ENCODE data around the gene SLC1A2. TPM values are rescaled to one million over a fixed set of nuclear protein-coding genes. Genes with fewer than 3 reads are reported as not detected.

SLC1A2 gene
- total RNA-seq, 1 donor from 2014 or later: 0.98 TPM

- intact Hi-C loops (cut with DNase I): no loop called here
- ATAC-seq (no peak), DNase-seq (ENCODE audit: low spot score) (no peak)
Observed at GRCh38 chr11:35242412-35243242, 176.7 kb downstream of the SLC1A2 start.

- intact Hi-C loops (cut with DNase I): no loop called here
- no peak for DNase-seq (ENCODE audit: low spot score)
- no peak for ATAC-seq
Observed at GRCh38 chr11:35241531-35241930, 177.8 kb downstream of the SLC1A2 start.

DNA sequence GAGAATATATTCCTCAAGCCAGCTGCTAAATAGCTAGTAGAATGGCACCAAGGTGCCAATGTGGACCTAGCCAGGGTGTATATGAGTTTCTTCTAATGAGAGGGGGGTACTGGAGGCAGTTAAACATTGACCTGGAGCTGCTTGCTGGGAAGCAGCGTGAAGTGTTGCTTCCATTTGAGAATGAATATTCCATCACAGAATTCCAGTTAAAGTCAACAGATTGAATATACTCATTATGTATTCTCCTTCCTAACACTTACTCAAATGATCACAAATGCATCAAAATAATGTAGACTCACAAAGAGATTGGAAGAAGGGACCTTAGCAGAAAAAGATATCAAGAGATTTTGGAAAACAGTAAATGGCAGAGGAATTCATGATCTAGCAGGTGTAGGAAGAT, 178.3 kb downstream of the SLC1A2 start:
- intact Hi-C loops (cut with DNase I): no loop called here
- DNase-seq (ENCODE audit: low spot score): no peak
- no peak for ATAC-seq

DNA sequence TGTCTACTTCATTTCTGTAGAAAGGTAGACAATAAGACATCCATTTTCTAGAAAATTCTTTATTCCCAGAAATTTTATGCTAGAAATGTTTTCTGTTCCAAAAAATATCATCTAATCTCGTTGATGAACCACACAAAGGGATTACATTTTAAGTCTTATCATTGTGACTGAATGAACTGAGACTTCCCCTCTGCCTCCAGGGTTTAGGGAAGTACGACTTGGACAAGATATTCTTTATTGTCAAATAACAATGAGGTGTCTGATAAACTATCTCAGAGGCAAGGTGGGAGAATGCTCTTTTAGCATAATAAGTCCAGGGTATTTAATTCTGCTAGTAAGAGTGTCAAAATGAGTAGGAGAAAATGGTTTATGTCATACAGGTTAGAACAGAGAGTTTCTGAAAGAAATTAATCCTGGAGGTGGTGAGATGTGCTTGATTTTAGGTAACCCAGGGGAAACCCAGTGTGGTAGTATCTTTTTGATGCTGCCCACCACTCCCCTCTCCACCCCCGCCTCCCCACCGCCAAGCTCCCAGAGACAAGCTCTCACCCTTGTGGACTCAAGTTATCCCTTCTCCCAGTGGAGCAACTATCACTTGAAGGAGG, 179.8 kb downstream of the SLC1A2 start:
- intact Hi-C loops (cut with DNase I): loop anchor here (10.0 kb wide), 1 partner anchor 235 kb away; no protein-coding TSS in a partner anchor
- ATAC-seq: no peak
- DNase-seq (ENCODE audit: low spot score): no peak

GRCh38 chr11:35238882-35239281, 180.5 kb downstream of the SLC1A2 start:
- intact Hi-C loops (cut with DNase I): loop anchor here (10.0 kb wide), 1 partner anchor 234 kb away; no protein-coding TSS in a partner anchor
- ATAC-seq (no peak), DNase-seq (ENCODE audit: low spot score) (no peak)

GRCh38 chr11:35237860-35238715, 181.3 kb downstream of the SLC1A2 start:
- ATAC-seq (peak; percentile 56), DNase-seq (ENCODE audit: low spot score) (peak; percentile 63)
- intact Hi-C loops (cut with DNase I): loop anchor here (10.0 kb wide), 1 partner anchor 233 kb away; no protein-coding TSS in a partner anchor

- ATAC-seq (no peak), DNase-seq (ENCODE audit: low spot score) (no peak)
- intact Hi-C loops (cut with DNase I): loop anchor here (10.0 kb wide), 1 partner anchor 233 kb away; no protein-coding TSS in a partner anchor
Observed at GRCh38 chr11:35237351-35237750, 182.0 kb downstream of the SLC1A2 start.

DNA sequence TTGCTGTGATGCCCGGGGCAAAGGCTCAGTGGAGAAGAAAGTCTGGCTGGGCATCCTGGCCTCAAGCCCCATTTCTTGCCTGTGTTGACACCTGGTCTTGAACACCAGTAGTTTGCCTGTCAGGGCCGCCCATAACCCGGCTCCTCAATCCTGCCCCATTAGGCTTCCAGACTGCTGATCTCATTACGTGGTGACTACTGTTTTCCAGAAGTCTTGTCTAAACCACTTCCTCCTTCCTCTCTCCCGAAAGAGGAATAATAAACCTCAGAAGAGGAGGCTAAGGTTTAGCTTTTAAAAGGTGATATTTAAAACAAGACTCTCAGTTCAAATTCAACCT, 182.7 kb downstream of the SLC1A2 start:
- ATAC-seq: no peak
- intact Hi-C loops (cut with DNase I): loop anchor here (10.0 kb wide), 1 partner anchor 232 kb away; no protein-coding TSS in a partner anchor
- DNase-seq (ENCODE audit: low spot score): no peak

- DNase-seq (ENCODE audit: low spot score) (no peak), ATAC-seq (no peak)
- intact Hi-C loops (cut with DNase I): loop anchor here (10.0 kb wide), 1 partner anchor 231 kb away; no protein-coding TSS in a partner anchor
Observed at GRCh38 chr11:35235936-35236666, 183.3 kb downstream of the SLC1A2 start.

DNA sequence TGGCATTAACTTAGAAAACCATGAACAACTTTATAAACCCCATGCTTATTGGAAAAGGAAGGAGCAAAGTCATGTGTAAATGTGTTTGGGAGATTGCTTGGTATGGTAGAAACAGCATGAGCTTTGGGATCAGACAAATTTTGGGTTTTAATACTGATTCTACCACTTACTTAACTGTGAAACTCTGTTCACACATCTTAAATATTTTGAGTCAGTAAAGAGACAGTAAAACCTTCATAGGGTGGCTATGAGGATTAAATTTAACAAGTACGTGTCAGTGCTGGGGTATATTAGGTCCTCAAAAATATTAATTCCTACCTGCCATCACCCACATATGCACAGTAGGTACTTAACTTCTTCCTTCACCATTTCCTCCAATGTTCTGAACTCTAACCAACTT, 183.9 kb downstream of the SLC1A2 start:
- ATAC-seq: no peak
- DNase-seq (ENCODE audit: low spot score): no peak
- intact Hi-C loops (cut with DNase I): loop anchor here (10.0 kb wide), 1 partner anchor 231 kb away; no protein-coding TSS in a partner anchor

DNA sequence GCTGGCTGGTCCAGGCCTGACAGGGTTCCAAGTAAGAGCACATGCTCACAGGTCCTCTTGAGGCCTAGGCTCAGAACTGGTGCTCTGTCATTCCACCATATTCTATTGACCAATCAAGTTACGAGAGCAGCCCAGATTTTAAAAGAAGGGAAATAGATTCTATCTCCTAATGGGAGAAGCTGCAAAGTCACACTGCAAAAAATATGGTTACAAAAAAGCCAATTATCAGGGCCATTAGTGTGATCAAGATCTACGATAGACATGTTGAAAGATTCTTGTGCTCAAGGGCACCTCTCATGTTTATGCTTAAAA, 184.2 kb downstream of the SLC1A2 start:
- ATAC-seq: no peak
- intact Hi-C loops (cut with DNase I): loop anchor here (10.0 kb wide), 1 partner anchor 230 kb away; no protein-coding TSS in a partner anchor

DNA sequence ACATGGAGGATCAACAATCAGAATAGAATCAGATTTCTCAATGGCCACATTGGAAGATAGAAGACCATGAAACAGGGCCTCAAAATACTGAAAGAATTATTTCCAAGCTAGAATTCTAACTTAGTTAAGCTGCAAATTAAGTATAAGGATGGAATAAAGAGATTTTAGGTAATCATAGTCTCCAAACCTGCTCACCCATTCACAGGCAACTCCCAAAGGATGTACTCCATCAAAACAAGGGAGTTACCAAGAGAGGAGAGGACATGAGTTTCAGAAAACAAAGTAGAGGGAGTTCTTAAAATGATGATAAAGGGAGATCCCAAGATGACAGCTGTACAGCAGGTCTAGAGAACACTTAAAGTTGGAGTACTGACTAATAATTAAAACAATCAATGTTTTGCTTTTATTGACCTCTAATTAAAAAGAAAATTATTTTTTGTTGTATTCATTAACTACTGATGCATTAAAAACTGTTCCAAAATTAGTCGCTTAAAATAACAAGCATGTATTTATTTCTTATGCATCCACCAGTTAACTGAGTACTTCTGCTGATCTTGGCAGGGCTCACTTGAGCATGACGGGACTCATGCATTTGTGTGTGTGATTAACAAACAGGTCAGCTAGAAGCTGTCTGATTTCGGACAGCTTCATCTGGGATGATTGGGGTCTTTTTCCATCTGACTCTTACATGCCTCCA, 184.8 kb downstream of the SLC1A2 start:
- intact Hi-C loops (cut with DNase I): loop anchor here (10.0 kb wide), 1 partner anchor 230 kb away; no protein-coding TSS in a partner anchor
- DNase-seq (ENCODE audit: low spot score) (no peak), ATAC-seq (no peak)

More for the DNA sequence above, 184.2 kb downstream of the SLC1A2 start:
- no peak for DNase-seq (ENCODE audit: low spot score)

DNA sequence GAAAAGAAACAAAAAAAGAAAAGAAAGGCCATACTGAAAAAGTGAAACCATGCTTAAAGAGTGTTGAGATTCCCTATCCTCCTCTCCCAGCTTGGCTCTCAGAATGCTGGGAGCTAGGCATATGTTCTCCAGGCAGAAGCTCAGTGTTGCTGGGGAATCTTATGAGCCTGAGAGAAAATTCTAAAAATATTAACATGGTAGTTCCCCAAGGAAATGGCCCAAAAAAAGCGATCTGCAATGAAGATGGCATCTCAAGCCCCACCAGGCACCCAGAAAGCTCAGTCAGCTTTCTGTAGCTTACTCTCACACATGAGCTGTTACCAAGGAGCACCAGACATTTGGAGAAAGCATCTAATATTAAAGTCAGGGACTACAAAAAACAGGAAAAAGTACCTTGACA, 185.8 kb downstream of the SLC1A2 start:
- DNase-seq (ENCODE audit: low spot score): no peak
- intact Hi-C loops (cut with DNase I): loop anchor here (10.0 kb wide), 1 partner anchor 229 kb away; no protein-coding TSS in a partner anchor
- ATAC-seq: no peak

- intact Hi-C loops (cut with DNase I): loop anchor here (10.0 kb wide), 1 partner anchor 228 kb away; no protein-coding TSS in a partner anchor
- DNase-seq (ENCODE audit: low spot score) (no peak), ATAC-seq (no peak)
Observed at GRCh38 chr11:35232891-35233330, 186.4 kb downstream of the SLC1A2 start.

DNA sequence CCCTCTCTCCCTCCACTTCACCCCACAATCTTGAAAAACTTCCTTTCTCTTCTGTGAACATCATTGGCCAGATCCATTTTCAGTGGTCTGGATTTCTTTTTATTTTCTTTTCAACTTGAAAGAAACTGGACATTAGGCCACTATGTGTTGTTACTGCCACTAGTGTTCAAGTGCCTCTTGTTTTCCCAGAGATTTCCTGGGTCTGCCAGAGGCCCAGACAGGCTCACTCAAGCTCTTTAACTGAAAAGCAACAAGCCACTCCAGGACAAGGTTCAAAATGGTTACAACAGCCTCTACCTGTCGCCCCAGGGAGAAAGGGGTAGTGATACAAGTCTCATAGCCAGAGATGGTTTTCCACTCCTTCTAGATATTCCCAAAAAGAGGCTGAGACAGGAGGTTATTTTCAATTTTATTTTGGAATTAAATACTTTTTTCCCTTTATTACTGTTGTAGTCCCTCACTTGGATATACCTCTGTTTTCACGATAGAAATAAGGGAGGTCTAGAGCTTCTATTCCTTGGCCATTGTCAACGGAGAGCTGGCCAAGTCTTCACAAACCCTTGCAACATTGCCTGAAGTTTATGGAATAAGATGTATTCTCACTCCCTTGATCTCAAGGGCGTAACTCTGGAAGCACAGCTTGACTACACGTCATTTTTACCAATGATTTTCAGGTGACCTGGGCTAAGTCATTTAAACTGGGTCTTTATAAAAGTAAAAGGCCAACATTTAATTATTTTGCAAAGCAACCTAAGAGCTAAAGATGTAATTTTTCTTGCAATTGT, 188.1 kb downstream of the SLC1A2 start:
- intact Hi-C loops (cut with DNase I): loop anchor here (10.0 kb wide), 1 partner anchor 226 kb away; no protein-coding TSS in a partner anchor
- no peak for ATAC-seq
- no peak for DNase-seq (ENCODE audit: low spot score)

DNA sequence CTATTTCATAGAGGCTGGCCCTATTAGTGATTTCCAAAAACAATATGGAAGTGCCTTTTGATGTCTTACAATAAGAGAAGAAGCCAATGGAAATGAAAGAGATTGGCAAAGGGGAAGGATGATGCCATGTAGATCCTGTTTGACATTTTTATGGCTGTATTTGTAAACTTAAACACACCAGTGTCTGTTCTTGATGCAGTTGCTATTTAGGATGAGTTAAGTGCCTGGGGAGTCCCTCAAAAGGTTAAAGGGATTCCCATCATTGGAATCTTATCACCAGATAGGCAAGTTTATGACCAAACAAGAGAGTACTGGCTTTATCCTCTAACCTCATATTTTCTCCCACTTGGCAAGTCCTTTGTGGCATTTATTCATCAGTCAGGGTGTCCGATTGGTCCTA, 189.0 kb downstream of the SLC1A2 start:
- intact Hi-C loops (cut with DNase I): loop anchor here (10.0 kb wide), 1 partner anchor 226 kb away; no protein-coding TSS in a partner anchor
- DNase-seq (ENCODE audit: low spot score): no peak
- no peak for ATAC-seq

DNA sequence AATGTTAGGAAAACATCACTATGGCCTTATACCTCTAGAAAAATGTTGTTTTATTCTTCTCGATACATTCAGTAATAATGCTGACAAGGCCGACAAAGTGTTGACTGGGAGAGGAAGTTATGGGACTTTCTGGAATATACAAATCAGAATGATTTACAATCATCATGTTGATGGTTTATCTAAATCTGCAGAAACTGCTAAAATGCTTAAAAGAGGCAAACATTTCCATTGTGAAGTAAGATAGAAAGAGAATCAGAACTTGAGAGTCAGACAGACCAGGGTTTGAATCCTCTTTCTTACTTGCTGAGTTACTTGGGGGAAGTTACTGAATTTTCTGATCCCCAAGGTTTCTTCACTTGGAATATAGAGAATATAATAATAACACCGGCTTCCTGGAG, 191.0 kb downstream of the SLC1A2 start:
- ATAC-seq (no peak), DNase-seq (ENCODE audit: low spot score) (no peak)
- intact Hi-C loops (cut with DNase I): no loop called here
